ENCODE data around the gene CAPS. TPM values are rescaled to one million over a fixed set of nuclear protein-coding genes. Genes with fewer than 3 reads are reported as not detected.

The CAPS gene
- 4.6 to 5.8 TPM (median 5.3 TPM) in 3 replicates for total RNA-seq (2021)
- Bru-seq, nascent RNA: percentile 41 among the genes with signal in this experiment
- long read RNA-seq, experiment 1, partial matches to known transcripts: 0 of 3 reads
- long read RNA-seq, experiment 1, other reads (novel, unspliced or antisense): 1 of 3 reads
- long read RNA-seq, experiment 2, partial matches to known transcripts: 0 of 4 reads
- long read RNA-seq, experiment 2, other reads (novel, unspliced or antisense): 2 of 4 reads
- long read RNA-seq, experiment 3: 0 reads

DNA sequence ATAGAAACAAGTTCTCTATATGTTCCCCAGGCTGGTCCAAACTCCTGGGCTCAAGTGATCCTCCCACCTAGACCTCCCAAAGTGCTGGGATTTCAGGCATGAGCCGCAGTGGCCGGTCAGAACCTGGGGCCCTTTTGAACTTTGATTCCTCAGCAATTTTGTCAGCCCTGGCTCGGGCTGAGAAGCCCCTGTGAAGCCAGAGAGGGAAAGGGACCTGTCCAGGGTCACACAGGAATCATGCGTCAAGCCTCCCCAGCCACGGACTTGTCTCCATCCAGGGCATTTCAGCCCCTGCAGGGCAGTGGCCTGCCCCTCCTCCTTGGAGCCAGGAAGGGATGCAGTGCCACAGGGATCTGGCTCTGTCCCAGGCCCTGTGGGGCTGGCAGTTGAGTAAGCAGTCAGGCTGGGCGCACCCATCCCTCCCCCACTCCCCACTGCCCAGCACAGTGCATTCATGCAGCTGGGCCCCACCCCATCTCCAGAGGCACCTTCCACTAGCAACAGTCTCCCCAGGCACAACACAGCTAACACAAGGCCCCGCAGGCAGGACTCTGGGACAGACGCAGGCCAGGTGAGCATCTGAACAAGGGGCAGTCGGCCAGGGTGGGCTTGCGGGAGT lies at the start of gene CAPS:
TSS of gene CAPS (plus strand) at position 516 of the 619 bp plus-strand sequence. CDS start 153 bp downstream, outside the sequence.
- ATAC-seq (no peak), DNase-seq (ENCODE audit: low spot score) (no peak)
- peaks cover 10% of the 10 kb centered on the region for H3K36me3 Mint-ChIP-seq
- H3K27ac Mint-ChIP-seq: peak within 1 kb of the TSS; percentile 78; the same call in 1 of the 2 replicates
- TF ChIP-seq FOXJ3 (CRISPR knock-in tag; IDR thresholded peaks at IDR 0.05; ENCODE audit: borderline replicate concordance): no peak
- TF ChIP-seq MXD4 (CRISPR knock-in tag; IDR thresholded peaks at IDR 0.05; ENCODE audit: borderline replicate concordance): no peak
- TF ChIP-seq ZNF121 (CRISPR knock-in tag; IDR thresholded peaks at IDR 0.05): no peak
- TF ChIP-seq ZNF396 (CRISPR knock-in tag; IDR thresholded peaks at IDR 0.05; ENCODE audit: borderline replicate concordance): no peak
- ChIA-PET POLR2A (no interaction called here), CTCF (interaction anchor here (2.3 kb wide), 1 partner anchor 110 kb away, joined by 8 read pairs; no protein-coding TSS in a partner anchor)
- no peak within 1 kb of the TSS for H3K4me3 Mint-ChIP-seq
- no peaks in the 10 kb centered on the region for H3K9me3 Mint-ChIP-seq
- no peaks in the 10 kb centered on the region for H3K27me3 Mint-ChIP-seq (ENCODE audit: low read depth)
- H3K4me1 Mint-ChIP-seq: no peaks in the 10 kb centered on the region

GRCh38 chr19:5864725-5865486 lies 49.1 kb upstream of the CAPS start:
- ChIA-PET POLR2A (no interaction called here), CTCF (interaction anchor here (0.6 to 0.7 kb wide), 2 partner anchors 37 to 61 kb away, joined by 3 to 5 read pairs; no protein-coding TSS in a partner anchor)
- DNase-seq (ENCODE audit: low spot score): no peak
- TF ChIP-seq MAX (CRISPR knock-in tag; IDR thresholded peaks at IDR 0.05) (no peak), ATF3 (CRISPR knock-in tag; conservative IDR thresholded peaks at IDR 0.05) (peak; percentile 65; the same call in 1 of the 2 replicates), NFYB (CRISPR knock-in tag; conservative IDR thresholded peaks at IDR 0.05; ENCODE audit: low read depth) (no peak)
- Mint-ChIP-seq H3K36me3 (no peaks in the 10 kb centered on the region), H3K27me3 (ENCODE audit: low read depth) (peaks cover 9% of the 10 kb centered on the region), H3K27ac (0 out of 2 replicates have a peak overlapping the region, but pooled peaks have one; percentile 11), H3K4me3 (no peak overlapping the region), H3K9me3 (no peaks in the 10 kb centered on the region), H3K4me1 (no peaks in the 10 kb centered on the region)
- ATAC-seq: no peak

- Mint-ChIP-seq H3K27ac (no peak overlapping the region), H3K9me3 (no peaks in the 10 kb centered on the region), H3K27me3 (ENCODE audit: low read depth) (peaks cover 9% of the 10 kb centered on the region), H3K36me3 (no peaks in the 10 kb centered on the region), H3K4me3 (no peak overlapping the region), H3K4me1 (no peaks in the 10 kb centered on the region)
- ChIA-PET CTCF (interaction anchor here (0.6 to 0.7 kb wide), 2 partner anchors 38 to 62 kb away, joined by 3 to 5 read pairs; no protein-coding TSS in a partner anchor), POLR2A (no interaction called here)
- DNase-seq (ENCODE audit: low spot score): no peak
- ATAC-seq: no peak
- no peak for TF ChIP-seq JUN (CRISPR knock-in tag; IDR thresholded peaks at IDR 0.05)
- no peak for TF ChIP-seq GTF2I (CRISPR knock-in tag; conservative IDR thresholded peaks at IDR 0.05)
- TF ChIP-seq NR1H2 (CRISPR knock-in tag; IDR thresholded peaks at IDR 0.05): no peak
- no peak for TF ChIP-seq ETV6 (CRISPR knock-in tag; IDR thresholded peaks at IDR 0.05)
- TF ChIP-seq GABPB1 (CRISPR knock-in tag; IDR thresholded peaks at IDR 0.05): no peak
- no peak for TF ChIP-seq ELF4 (CRISPR knock-in tag; IDR thresholded peaks at IDR 0.05; ENCODE audit: low read depth)
- TF ChIP-seq SOX15 (CRISPR knock-in tag; IDR thresholded peaks at IDR 0.05): no peak
- no peak for TF ChIP-seq ZNF416 (CRISPR knock-in tag; IDR thresholded peaks at IDR 0.05)
- no peak for TF ChIP-seq TEAD1 (CRISPR knock-in tag; IDR thresholded peaks at IDR 0.05)
- TF ChIP-seq, protein P1, sequence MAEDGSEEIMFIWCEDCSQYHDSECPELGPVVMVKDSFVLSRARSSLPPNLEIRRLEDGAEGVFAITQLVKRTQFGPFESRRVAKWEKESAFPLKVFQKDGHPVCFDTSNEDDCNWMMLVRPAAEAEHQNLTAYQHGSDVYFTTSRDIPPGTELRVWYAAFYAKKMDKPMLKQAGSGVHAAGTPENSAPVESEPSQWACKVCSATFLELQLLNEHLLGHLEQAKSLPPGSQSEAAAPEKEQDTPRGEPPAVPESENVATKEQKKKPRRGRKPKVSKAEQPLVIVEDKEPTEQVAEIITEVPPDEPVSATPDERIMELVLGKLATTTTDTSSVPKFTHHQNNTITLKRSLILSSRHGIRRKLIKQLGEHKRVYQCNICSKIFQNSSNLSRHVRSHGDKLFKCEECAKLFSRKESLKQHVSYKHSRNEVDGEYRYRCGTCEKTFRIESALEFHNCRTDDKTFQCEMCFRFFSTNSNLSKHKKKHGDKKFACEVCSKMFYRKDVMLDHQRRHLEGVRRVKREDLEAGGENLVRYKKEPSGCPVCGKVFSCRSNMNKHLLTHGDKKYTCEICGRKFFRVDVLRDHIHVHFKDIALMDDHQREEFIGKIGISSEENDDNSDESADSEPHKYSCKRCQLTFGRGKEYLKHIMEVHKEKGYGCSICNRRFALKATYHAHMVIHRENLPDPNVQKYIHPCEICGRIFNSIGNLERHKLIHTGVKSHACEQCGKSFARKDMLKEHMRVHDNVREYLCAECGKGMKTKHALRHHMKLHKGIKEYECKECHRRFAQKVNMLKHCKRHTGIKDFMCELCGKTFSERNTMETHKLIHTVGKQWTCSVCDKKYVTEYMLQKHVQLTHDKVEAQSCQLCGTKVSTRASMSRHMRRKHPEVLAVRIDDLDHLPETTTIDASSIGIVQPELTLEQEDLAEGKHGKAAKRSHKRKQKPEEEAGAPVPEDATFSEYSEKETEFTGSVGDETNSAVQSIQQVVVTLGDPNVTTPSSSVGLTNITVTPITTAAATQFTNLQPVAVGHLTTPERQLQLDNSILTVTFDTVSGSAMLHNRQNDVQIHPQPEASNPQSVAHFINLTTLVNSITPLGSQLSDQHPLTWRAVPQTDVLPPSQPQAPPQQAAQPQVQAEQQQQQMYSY (CRISPR knock-in tag; IDR thresholded peaks at IDR 0.05): no peak
- TF ChIP-seq FOXJ3 (CRISPR knock-in tag; IDR thresholded peaks at IDR 0.05; ENCODE audit: borderline replicate concordance): no peak
- no peak for TF ChIP-seq IRF2 (CRISPR knock-in tag; IDR thresholded peaks at IDR 0.05; ENCODE audit: borderline replicate concordance, low read depth)
- no peak for TF ChIP-seq SMAD3 (CRISPR knock-in tag; IDR thresholded peaks at IDR 0.05; ENCODE audit: borderline replicate concordance)
- TF ChIP-seq RORB (CRISPR knock-in tag; IDR thresholded peaks at IDR 0.05): no peak
- no peak for TF ChIP-seq CREB1 (CRISPR knock-in tag; IDR thresholded peaks at IDR 0.05)
- no peak for TF ChIP-seq ARID4B (CRISPR knock-in tag; IDR thresholded peaks at IDR 0.05; ENCODE audit: borderline replicate concordance)
Measured at GRCh38 chr19:5865772-5866171, 48.3 kb upstream of the CAPS start.
